Limb (tissue), 2 donors: ENCODE data around the gene ATP5PB.

ENCODE experiments used
- DNase-seq, 2 donors: peaks; one replicate each; pipeline ENCODE4 v3.0.0-alpha.2; 2016; ENCODE audit errors: extremely low spot score in 2 of 2

ATP5PB gene, protein sequence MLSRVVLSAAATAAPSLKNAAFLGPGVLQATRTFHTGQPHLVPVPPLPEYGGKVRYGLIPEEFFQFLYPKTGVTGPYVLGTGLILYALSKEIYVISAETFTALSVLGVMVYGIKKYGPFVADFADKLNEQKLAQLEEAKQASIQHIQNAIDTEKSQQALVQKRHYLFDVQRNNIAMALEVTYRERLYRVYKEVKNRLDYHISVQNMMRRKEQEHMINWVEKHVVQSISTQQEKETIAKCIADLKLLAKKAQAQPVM

GRCh38 chr1:111448918-111449702 is at the start of gene ATP5PB, which contains the start of gene WDR77:
Gene ATP5PB, plus strand, starts transcription at chr1:111449464. Its CDS starts 78 bp downstream, at chr1:111449542.
Gene WDR77, minus strand, starts transcription at chr1:111449256. Its CDS starts 87 bp downstream, at chr1:111449169.
- peak; percentile 95 to 99 for DNase-seq

DNA sequence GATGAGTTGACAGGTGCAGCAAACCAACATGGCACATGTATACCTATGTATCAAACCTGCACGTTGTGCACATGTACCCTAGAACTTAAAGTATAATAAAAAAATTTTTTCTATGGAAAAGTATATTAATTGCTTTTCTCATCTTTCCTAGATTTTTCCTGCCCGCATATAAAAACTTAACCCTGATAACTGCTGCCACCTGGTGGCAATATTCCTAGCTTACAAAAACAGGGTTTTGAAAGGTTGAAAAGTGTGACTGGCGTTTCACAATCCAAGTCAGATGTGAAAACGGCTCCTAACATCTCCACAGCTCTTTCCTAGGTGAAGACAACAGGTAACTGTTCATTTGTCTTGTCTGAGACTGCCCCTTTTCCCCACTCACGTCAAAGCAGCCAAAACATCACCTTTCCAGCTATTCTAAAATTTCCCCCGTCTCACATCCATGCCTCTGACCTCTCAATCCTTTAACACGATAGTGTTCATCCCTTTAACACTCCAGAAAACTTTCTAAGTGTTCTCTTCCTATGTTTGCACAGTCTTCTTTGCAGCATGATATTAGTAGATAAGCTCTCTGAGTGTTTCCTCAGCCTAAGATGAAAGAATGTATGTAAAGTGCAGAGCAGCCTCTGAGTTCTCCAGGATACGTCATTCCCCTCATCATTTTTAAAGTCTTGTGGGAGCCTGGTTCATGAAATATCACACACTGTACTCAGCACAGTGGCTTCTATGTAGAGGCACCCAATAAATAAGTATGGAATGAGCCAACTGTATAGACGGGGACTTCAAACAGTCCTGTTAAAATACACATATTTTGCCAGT is 49.3 kb upstream of the ATP5PB start:
- peak; percentile 43 to 50 for DNase-seq

DNA sequence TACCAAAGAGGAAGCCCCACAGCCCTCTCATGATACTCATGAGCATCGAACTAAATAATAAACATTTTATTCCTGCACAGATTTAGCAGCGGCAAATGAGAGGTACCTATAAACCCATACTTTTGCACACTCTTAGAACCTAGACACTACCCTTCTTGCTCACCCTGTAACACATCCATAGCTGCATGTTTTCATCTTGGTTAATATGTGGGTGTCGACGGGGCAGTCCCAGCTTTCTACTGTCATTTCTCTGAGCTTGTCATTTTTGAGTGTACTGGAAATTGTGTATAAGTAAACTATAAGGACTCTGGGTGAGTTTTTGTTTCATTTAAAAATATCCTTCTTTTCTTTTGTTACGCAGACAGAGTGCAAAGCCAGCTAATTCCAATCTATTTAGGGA is 47.2 kb upstream of the ATP5PB start:
- no peak for DNase-seq

- DNase-seq = no peak
Measured at GRCh38 chr1:111404588-111404987, 44.7 kb upstream of the ATP5PB start.

DNA sequence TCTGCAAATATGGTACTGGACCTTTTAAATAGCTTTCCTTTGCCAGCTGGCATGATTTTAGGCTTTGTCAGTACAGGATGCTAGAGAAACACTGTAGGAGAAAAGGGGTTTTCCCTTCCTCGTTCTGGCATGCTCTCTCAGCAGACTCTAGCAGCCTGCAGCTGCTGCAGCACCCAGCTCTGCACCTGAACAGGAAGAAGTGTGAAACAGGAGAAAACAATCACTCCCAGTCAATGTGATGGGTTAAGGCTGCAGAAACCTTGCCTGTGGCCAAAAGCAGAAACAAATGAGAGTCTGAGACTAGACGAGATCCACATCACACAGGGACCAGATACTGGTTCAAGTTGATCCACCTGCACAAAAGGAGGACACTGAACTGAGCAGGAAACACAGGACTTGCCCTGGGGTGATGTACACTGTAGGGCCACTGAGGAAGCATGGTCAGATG is 42.9 kb upstream of the ATP5PB start:
- DNase-seq = peak in 1 of 2 donors; percentile 65

GRCh38 chr1:111407301-111407700 is 42.0 kb upstream of the ATP5PB start:
- DNase-seq = no peak

GRCh38 chr1:111412839-111413238 is 36.4 kb upstream of the ATP5PB start:
- no peak for DNase-seq

- no peak for DNase-seq
Measured at GRCh38 chr1:111414756-111415155, 34.5 kb upstream of the ATP5PB start.

DNA sequence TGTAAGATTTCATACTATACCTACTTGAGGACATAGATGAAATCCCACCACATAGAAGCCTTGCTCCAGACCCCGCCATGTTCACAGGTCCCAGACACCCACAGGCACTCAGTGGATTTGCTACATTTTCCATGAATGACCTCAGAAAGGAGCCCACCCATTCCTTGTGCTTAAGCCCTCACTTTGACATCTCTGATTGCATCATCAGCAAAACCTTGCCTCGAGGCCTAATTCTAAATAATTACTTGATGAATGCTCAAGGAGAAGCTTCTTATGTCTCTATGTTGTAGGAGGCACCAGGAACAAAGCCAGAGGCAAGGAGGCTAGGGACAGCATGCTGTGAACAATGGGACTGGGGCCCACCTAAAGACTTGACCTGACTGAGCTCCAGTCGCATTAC is 33.8 kb upstream of the ATP5PB start:
- no peak for DNase-seq

GRCh38 chr1:111417755-111418154 is 31.5 kb upstream of the ATP5PB start:
- DNase-seq = no peak

- DNase-seq = no peak
Measured at GRCh38 chr1:111419037-111419436, 30.2 kb upstream of the ATP5PB start.

DNA sequence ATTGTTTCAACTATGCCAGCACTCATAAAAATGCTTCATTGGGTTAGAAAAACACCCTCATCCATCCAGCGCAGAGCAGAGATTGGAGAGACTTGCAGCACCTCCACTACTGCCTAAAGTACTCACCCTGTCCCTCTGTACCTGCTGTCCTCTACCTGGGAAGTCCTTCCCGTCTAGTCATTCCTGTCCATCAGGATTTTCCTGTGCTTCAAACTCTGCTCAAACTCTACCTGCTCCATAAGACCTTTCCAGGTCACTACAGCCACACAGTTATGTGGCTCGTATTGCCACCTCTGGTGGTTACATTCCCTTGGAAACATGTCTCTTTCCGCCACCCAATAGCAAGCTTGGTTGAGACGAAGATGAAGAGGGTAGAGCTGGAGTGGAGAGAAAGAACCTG is 28.9 kb upstream of the ATP5PB start:
- DNase-seq = no peak

- DNase-seq = no peak
Measured at GRCh38 chr1:111422546-111423391, 26.5 kb upstream of the ATP5PB start.

DNA sequence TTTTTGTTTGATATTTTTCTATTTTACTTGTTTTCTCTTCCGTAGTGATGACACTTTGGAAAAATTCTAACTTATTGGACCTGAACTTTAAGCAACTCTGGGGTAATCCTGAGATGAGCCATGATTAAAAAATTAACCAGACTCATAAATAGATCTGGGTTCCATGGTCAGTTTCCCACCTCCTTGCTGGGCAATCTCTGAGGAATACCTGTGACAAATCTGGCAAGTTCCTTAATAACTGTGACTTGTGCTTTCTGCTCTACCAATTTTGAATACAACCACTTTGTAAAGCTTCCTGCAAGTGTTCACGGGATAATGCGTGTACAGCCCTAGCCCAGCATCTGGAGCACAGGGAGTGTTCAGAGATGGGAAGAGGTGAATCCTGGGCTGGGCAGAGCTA is 25.0 kb upstream of the ATP5PB start:
- no peak for DNase-seq

- DNase-seq = no peak
Measured at GRCh38 chr1:111436726-111437125, 12.5 kb upstream of the ATP5PB start.

DNA sequence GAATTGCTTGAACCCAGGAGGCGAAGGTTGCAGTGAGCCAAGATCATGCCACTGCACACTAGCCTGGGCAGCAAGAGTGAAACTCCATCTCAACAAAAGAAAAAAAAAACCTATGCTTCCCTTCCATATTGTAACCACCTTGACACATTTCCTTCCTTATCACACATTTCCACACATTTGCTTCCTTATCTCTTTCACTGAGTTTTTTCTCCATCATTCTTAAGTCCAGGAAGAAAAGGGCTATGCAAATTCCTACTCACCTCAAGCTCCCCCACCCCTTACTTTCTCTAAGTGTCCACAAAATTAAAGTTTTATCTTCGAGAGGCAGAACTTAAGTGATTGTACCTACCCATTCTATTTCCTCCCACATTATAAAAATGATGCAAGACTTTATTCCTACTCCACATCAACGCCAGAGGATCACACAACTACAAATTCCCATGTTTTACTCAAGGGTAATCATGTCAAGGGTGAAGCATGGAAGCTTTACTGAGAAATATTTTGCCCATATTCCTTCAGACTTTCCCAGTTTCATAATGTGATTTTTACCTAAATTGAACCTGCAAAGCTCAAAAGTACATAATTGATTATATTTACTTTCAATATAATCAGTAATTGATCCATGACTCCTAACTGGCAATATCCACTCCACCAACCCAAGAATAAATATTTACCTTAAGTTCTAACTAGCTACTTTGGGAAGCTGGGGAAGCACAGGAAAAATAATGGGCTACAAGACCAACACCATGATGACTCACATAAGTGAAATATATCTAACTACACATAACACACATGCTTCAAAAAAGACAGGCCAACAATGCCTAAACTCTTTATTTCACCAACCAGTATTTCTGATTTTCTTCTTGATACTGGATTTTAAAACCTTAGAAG is 9.6 kb upstream of the ATP5PB start:
- DNase-seq = no peak

- no peak for DNase-seq
Measured at GRCh38 chr1:111441573-111442192, 7.6 kb upstream of the ATP5PB start.

DNA sequence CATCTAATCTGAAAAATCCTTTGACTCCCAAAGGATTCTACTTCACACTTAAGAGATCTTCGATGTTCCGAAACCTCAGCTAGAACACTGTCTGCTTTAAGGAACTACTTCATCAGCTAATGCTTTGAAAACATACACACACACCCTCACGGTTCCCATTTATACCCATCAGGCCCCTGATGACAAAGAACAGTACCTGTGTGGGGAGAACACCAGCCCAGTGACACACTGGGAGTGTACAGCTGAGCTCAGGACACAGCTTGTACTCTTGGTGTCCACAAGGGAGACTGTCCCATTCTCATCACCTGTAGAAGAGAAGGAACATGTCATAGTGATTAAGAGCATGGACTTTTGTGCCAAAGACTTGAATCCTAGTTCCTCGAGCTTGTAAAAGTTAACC is 6.8 kb upstream of the ATP5PB start:
- no peak for DNase-seq

DNA sequence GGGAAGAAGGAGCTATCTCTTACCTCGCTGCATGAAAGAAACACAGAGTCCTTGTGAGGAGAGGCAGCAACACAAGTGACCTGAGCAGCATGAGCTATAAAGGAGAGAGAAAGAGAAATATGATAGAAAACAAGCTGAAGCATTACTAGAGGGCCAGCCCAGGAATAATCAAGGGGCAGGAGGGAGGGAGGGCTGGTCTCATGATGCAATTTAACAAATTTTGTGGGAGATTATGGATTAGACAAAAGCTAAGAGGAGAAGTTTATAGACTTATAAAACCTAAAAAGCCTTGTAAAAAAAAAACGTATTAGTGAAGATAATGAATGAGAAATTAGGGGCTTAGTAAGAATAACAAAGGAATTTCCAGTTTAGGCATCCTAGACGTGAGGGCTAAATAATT is 5.2 kb upstream of the ATP5PB start:
- no peak for DNase-seq

DNA sequence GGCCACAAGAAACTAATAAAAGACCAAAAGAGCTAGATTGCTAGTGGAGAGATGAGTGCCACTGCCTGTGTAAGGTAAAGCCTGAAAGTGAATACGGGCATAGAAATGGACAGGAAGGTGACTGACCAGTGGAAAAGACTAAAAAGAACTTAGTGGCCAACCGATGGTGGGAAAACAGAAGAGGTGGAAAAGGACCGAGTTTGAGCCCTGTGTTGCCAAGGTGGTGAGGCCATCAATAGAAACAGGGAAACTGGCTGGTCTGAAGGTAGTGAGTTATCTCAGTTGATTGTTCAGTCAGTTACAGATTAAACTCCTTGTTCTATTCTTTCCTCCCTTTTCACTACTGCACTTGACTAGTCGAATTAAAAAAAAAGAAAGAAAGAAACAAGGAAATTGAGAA is 2.7 kb upstream of the ATP5PB start:
- no peak for DNase-seq
